ENCODE results near the gene L1TD1. TPM values are rescaled to one million over a fixed set of nuclear protein-coding genes. Genes with fewer than 3 reads are reported as not detected.

The L1TD1 gene
- total and polyA plus RNA-seq, 2 donors (not counting 1 experiment from before 2014, with no cell fraction given), result 0.17 TPM; not detected in 1

DNA sequence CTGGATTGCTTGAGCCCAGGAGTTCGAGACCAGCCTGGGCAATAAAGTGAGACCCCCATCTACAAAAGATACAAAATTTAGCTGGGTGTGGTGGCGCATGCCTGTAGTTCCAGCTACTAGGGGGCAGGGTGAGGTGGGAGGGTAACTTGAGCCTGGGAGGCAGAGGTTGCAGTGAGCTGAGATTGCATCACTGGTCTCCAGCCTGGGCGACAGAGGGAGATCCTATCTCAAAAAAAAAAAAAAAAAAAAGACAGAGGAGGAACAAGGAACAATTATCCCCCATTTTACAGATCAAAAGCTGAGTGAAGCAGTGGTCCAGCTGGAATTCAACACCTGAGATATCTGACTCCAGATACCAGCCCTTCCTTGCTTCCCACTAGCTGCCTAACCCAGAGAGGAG, 34.8 kb downstream of the L1TD1 start:
- Histone ChIP-seq H3K36me3 (ENCODE audit: control insufficient read depth, insufficient read depth, low read length) (no peaks in the 10 kb centered on the region), H3K27me3 (ENCODE audit: control insufficient read depth, insufficient read depth, low read length) (no peaks in the 10 kb centered on the region), H3K4me3 (replicated peaks in 1 of 4; ENCODE audit: control extremely low read depth in 1 of 4, insufficient read depth in 1 of 4, low read depth in 3 of 4, low read length in 4 of 4) (no peak overlapping the region), H3K79me2 (ENCODE audit: control insufficient read depth, insufficient read depth, low read length) (no peaks in the 10 kb centered on the region), H4K20me1 (ENCODE audit: control insufficient read depth, extremely low read depth, insufficient read depth, low read length) (no peaks in the 10 kb centered on the region), H3K9me3 (ENCODE audit: control insufficient read depth, insufficient read depth, low read depth, low read length) (no peaks in the 10 kb centered on the region), H3K4me1 (ENCODE audit: control insufficient read depth, extremely low read depth, insufficient read depth, low read length) (no peaks in the 10 kb centered on the region), H2AFZ (ENCODE audit: low read length) (no peak overlapping the region), H3K9ac (ENCODE audit: insufficient read depth, low read length) (no peak overlapping the region), H3K27ac (ENCODE audit: insufficient read depth, low read length) (no peak overlapping the region), H3K4me2 (ENCODE audit: extremely low read depth, insufficient read depth, low read length) (no peak overlapping the region)
- no peak for TF ChIP-seq EZH2 (IDR thresholded peaks at IDR 0.05; ENCODE audit: low read length, missing control alignments)
- TF ChIP-seq, protein P1, sequence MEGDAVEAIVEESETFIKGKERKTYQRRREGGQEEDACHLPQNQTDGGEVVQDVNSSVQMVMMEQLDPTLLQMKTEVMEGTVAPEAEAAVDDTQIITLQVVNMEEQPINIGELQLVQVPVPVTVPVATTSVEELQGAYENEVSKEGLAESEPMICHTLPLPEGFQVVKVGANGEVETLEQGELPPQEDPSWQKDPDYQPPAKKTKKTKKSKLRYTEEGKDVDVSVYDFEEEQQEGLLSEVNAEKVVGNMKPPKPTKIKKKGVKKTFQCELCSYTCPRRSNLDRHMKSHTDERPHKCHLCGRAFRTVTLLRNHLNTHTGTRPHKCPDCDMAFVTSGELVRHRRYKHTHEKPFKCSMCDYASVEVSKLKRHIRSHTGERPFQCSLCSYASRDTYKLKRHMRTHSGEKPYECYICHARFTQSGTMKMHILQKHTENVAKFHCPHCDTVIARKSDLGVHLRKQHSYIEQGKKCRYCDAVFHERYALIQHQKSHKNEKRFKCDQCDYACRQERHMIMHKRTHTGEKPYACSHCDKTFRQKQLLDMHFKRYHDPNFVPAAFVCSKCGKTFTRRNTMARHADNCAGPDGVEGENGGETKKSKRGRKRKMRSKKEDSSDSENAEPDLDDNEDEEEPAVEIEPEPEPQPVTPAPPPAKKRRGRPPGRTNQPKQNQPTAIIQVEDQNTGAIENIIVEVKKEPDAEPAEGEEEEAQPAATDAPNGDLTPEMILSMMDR (conservative IDR thresholded peaks at IDR 0.05 in 1 of 2, IDR thresholded peaks at IDR 0.05 in 1 of 2; ENCODE audit: low read depth in 1 of 2, low read length in 2 of 2), result no peak
- DNase-seq (ENCODE audit: low read depth in 2 of 2), result no peak

DNA sequence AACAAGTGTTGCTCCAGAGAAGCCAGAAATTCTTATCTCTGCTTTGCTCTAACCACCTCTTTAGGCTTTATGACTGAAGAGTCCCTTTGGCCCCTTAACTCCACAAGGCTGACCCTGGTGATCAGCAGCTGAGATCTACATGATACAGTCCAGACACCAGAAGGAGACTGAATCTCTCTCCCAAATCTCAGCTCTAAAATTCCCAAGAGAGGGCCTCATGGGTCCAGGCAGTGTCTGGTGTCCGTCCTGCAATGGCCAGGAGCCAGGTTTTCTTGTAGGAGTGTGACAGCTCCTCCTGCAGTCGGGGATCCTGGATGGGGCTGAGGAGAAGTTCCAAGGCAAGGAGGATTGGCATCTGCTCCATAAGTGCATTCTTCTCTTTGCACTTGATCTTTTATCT, 35.3 kb downstream of the L1TD1 start:
- Histone ChIP-seq H4K20me1 (ENCODE audit: control insufficient read depth, extremely low read depth, insufficient read depth, low read length) (no peaks in the 10 kb centered on the region), H3K27ac (ENCODE audit: insufficient read depth, low read length) (no peak overlapping the region), H3K4me1 (ENCODE audit: control insufficient read depth, extremely low read depth, insufficient read depth, low read length) (no peaks in the 10 kb centered on the region), H3K79me2 (ENCODE audit: control insufficient read depth, insufficient read depth, low read length) (no peaks in the 10 kb centered on the region), H3K36me3 (ENCODE audit: control insufficient read depth, insufficient read depth, low read length) (no peaks in the 10 kb centered on the region), H3K27me3 (ENCODE audit: control insufficient read depth, insufficient read depth, low read length) (no peaks in the 10 kb centered on the region), H3K4me3 (replicated peaks in 1 of 4; ENCODE audit: control extremely low read depth in 1 of 4, insufficient read depth in 1 of 4, low read depth in 3 of 4, low read length in 4 of 4) (no peak overlapping the region), H3K9ac (ENCODE audit: insufficient read depth, low read length) (no peak overlapping the region), H3K4me2 (ENCODE audit: extremely low read depth, insufficient read depth, low read length) (no peak overlapping the region), H3K9me3 (ENCODE audit: control insufficient read depth, insufficient read depth, low read depth, low read length) (no peaks in the 10 kb centered on the region), H2AFZ (ENCODE audit: low read length) (no peak overlapping the region)
- no peak for DNase-seq (ENCODE audit: low read depth in 2 of 2)
- TF ChIP-seq EZH2 (IDR thresholded peaks at IDR 0.05; ENCODE audit: low read length, missing control alignments), result no peak
- TF ChIP-seq, protein P1 (conservative IDR thresholded peaks at IDR 0.05 in 1 of 2, IDR thresholded peaks at IDR 0.05 in 1 of 2; ENCODE audit: low read depth in 1 of 2, low read length in 2 of 2), result no peak

DNA sequence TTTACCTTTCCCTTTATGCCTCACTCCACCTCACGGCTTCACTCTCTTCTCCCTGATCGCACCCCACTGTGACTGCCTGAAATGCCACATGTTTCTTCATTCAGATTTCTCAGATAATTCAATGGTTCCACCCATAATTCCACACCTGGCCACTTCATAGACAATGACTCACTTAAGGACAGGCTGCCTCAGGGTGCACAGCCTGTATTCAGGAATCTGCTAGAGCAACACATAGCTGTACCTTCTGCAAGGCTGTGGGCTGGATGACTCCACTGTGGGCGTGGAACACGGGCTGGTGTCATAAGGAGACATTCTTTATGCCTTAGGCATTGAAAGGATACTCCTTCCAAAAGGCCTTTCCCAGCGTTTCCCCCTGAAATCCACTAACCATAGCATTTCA, 36.1 kb downstream of the L1TD1 start:
- Histone ChIP-seq H3K4me2 (ENCODE audit: extremely low read depth, insufficient read depth, low read length) (no peak overlapping the region), H3K4me1 (ENCODE audit: control insufficient read depth, extremely low read depth, insufficient read depth, low read length) (no peaks in the 10 kb centered on the region), H3K27me3 (ENCODE audit: control insufficient read depth, insufficient read depth, low read length) (no peaks in the 10 kb centered on the region), H3K79me2 (ENCODE audit: control insufficient read depth, insufficient read depth, low read length) (no peaks in the 10 kb centered on the region), H2AFZ (ENCODE audit: low read length) (no peak overlapping the region), H3K9me3 (ENCODE audit: control insufficient read depth, insufficient read depth, low read depth, low read length) (no peaks in the 10 kb centered on the region), H3K36me3 (ENCODE audit: control insufficient read depth, insufficient read depth, low read length) (no peaks in the 10 kb centered on the region), H3K9ac (ENCODE audit: insufficient read depth, low read length) (no peak overlapping the region), H3K27ac (ENCODE audit: insufficient read depth, low read length) (no peak overlapping the region), H4K20me1 (ENCODE audit: control insufficient read depth, extremely low read depth, insufficient read depth, low read length) (no peaks in the 10 kb centered on the region), H3K4me3 (replicated peaks in 1 of 4; ENCODE audit: control extremely low read depth in 1 of 4, insufficient read depth in 1 of 4, low read depth in 3 of 4, low read length in 4 of 4) (no peak overlapping the region)
- peak in 1 of 2 donors; percentile 98 for DNase-seq (ENCODE audit: low read depth in 2 of 2)
- TF ChIP-seq, protein P1 (conservative IDR thresholded peaks at IDR 0.05 in 1 of 2, IDR thresholded peaks at IDR 0.05 in 1 of 2; ENCODE audit: low read depth in 1 of 2, low read length in 2 of 2), result no peak
- TF ChIP-seq EZH2 (IDR thresholded peaks at IDR 0.05; ENCODE audit: low read length, missing control alignments), result no peak

All from fibroblast of lung (primary cell).